Right ventricle myocardium superior (tissue), 1 donor: ENCODE measurements around the gene KANSL1. TPM values are rescaled to one million over a fixed set of nuclear protein-coding genes. Genes with fewer than 3 reads are reported as not detected.
"Not testable (repeated sequence)": the region's sequence is repeated elsewhere in the genome, so short reads cannot be mapped to it uniquely, and the experiment has no call there.

Experiments
- ATAC-seq: fragments of 200-7000 bp; cut with Tn5 transposase; one replicate; pipeline ENCODE4 v1.9.1; 2020; ENCODE audit warnings: mild to moderate bottlenecking; ENCODE audit not compliant: poor library complexity
- DNase-seq: peaks from one replicate; pipeline ENCODE4 v3.0.0-alpha.2; 2020
- intact Hi-C: fragments of 100-400 bp; cut with DNase I; formaldehyde crosslinking; loops from one replicate; pipeline ENCODE4 v1.11.2; 2022
- total RNA-seq: library from RNA; stranded (reverse); fragmentation: NEBNext Ultra II Directional; extraction: Animal tissue kit (Norgen Biotek cat#: 25700); gene quantifications from one replicate; pipeline ENCODE4 v1.2.1, GENCODE V29; 2021
- donor health status: DM: no; HTN: yes; CAD: no; lungs with severe emphysema.

KANSL1 gene
- total RNA-seq, 1 donor from 2014 or later = 25.1 TPM

DNA sequence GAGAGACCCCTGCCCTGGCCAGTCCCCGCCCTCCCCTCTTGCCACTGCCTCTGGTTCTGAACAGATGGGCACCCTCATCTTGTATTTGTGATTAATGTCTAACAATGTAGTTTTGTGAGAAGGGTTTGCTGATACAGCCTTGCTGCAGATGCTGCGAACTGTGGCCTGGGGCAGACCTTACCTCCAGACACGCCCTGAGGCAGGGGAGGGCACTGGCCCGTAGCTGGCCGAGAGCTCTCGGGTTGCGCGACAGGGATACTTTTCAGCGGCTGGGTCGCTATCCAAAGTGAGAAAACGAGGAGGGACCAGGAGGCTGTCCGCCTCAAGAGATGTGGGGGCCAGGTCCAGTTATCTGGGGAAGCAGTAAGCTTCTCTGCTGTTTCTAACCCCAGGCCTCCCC lies 172.2 kb downstream of the KANSL1 start:
- DNase-seq (no peak), ATAC-seq (no peak)
- intact Hi-C loops = no loop called here

DNA sequence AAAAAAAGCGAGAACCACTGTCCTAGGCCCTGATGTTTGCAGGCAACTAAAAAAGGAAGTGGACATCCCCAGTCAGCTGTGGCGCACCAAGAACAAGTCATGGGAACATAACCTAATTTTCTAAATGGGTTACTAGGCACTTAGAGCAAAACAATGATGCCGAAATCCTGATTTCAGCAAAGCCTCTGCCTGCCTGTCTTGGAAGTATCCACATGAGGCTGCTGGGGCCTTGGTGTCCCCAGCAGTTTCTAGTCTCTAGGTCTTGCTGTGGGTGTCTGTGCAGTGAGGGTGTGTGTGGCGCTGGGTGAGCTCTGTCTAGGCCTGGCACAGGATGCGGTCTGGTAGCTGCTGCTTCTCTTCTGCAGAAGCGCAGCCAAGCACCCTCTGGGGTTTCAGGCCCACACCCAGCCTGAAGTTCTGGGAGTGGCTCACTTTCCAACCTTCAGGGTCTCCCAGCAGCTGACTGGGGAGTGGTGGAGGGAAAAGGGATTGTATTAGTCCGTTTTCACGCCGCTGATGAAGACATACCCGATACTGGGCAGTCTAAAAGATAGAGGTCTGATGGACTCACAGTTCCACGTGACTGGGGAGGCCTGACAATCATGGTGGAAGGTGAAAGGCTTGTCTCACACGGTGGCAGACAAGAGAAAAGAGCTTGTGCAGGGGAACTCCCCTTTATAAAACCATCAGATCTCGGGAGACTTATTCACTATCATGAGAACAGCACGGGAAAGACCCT lies 173.0 kb downstream of the KANSL1 start:
- intact Hi-C loops = no loop called here

DNA sequence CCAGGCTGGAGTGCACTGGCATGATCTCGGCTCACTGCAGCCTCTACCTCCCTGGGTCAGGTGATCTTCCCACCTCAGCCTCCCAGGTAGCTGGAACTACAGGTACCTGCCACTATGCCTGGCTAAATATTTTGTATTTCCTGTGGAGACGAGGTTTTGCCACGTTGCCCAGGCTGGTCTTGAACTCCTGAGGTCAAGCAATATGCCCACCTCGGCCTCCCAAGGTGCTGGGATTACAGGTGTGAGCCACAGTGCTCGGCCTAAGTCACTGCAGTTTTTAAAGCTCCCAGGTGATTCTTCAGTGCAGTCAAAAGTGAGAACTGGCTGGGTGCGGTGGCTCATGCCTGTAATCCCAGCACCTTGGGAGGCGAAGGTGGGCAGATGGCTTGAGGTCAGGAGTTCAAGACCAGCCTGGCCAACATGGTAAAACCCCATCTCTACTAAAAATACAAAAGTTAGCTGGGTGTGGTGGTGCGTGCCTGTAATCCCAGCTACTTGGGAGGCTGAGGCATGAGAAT lies 173.8 kb downstream of the KANSL1 start:
- DNase-seq, ATAC-seq, intact Hi-C loops: not testable (repeated sequence)

More for the DNA sequence above, 173.0 kb downstream of the KANSL1 start:
- peak; percentile 46 for ATAC-seq
- no peak for DNase-seq

DNA sequence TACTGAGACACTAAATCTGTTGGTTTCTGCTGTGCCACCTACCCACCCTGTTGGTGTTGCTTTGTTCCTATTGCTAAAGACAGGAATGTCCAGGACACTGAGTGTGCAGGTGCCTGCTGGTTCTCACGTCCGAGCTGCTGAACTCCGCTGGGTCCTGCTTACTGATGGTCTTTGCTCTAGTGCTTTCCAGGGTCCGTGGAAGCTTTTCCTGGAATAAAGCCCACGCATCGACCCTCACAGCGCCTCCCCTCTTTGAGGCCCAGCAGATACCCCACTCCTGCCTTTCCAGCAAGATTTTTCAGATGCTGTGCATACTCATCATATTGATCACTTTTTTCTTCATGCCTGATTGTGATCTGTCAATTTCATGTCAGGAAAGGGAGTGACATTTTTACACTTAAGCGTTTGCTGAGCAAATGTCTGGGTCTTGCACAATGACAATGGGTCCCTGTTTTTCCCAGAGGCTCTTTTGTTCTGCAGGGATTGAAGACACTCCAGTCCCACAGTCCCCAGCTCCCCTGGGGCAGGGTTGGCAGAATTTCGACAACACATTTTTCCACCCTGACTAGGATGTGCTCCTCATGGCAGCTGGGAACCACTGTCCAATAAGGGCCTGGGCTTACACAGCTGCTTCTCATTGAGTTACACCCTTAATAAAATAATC lies 179.6 kb downstream of the KANSL1 start:
- intact Hi-C loops = no loop called here
- DNase-seq (no peak), ATAC-seq (no peak)

DNA sequence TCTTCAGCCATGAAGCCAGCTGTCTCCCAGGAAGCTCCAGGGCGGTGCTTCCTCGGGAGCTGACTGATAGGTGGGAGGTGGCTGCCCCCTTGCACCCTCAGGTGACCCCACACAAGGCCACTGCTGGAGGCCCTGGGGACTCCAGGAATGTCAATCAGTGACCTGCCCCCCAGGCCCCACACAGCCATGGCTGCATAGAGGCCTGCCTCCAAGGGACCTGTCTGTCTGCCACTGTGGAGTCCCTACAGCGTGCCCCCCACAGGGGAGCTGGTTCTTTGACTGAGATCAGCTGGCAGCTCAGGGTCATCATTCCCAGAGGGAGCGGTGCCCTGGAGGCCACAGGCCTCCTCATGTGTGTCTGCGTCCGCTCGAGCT lies 180.1 kb downstream of the KANSL1 start:
- intact Hi-C loops = no loop called here
- DNase-seq (no peak), ATAC-seq (no peak)

DNA sequence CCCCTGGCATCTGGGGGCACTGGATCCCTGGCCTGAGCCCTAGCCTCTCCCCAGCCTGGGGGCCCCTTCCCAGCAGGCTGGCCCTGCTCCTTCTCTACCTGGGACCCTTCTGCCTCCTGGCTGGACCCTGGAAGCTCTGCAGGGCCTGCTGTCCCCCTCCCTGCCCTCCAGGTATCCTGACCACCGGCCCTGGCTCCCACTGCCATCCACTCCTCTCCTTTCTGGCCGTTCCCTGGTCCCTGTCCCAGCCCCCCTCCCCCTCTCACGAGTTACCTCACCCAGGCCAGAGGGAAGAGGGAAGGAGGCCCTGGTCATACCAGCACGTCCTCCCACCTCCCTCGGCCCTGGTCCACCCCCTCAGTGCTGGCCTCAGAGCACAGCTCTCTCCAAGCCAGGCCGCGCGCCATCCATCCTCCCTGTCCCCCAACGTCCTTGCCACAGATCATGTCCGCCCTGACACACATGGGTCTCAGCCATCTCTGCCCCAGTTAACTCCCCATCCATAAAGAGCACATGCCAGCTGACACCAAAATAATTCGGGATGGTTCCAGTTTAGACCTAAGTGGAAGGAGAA lies 180.6 kb downstream of the KANSL1 start:
- intact Hi-C loops = no loop called here
- DNase-seq (no peak), ATAC-seq (no peak)

DNA sequence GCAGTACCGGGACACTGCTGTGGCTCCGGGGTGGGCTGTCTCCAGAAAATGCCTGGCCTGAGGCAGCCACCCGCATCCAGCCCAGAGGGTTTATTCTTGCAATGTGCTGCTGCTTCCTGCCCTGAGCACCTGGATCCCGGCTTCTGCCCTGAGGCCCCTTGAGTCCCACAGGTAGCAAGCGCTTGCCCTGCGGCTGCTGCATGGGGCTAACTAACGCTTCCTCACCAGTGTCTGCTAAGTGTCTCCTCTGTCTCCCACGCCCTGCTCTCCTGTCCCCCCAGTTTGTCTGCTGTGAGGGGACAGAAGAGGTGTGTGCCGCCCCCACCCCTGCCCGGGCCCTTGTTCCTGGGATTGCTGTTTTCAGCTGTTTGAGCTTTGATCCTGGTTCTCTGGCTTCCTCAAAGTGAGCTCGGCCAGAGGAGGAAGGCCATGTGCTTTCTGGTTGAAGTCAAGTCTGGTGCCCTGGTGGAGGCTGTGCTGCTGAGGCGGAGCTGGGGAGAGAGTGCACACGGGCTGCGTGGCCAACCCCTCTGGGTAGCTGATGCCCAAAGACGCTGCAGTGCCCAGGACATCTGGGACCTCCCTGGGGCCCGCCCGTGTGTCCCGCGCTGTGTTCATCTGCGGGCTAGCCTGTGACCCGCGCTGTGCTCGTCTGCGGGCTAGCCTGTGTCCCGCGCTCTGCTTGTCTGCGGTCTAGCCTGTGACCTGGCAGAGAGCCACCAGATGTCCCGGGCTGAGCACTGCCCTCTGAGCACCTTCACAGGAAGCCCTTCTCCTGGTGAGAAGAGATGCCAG lies 181.3 kb downstream of the KANSL1 start:
- no peak for ATAC-seq
- intact Hi-C loops = no loop called here
- no peak for DNase-seq

DNA sequence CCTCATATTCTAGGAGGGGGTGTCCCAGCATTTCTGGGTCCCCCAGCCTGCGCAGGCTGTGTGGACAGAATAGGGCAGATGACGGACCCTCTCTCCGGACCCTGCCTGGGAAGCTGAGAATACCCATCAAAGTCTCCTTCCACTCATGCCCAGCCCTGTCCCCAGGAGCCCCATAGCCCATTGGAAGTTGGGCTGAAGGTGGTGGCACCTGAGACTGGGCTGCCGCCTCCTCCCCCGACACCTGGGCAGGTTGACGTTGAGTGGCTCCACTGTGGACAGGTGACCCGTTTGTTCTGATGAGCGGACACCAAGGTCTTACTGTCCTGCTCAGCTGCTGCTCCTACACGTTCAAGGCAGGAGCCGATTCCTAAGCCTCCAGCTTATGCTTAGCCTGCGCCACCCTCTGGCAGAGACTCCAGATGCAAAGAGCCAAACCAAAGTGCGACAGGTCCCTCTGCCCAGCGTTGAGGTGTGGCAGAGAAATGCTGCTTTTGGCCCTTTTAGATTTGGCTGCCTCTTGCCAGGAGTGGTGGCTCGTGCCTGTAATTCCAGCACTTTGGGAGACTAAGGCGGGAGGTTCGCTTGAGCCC lies 182.5 kb downstream of the KANSL1 start:
- DNase-seq = no peak
- intact Hi-C loops = no loop called here
- no peak for ATAC-seq

DNA sequence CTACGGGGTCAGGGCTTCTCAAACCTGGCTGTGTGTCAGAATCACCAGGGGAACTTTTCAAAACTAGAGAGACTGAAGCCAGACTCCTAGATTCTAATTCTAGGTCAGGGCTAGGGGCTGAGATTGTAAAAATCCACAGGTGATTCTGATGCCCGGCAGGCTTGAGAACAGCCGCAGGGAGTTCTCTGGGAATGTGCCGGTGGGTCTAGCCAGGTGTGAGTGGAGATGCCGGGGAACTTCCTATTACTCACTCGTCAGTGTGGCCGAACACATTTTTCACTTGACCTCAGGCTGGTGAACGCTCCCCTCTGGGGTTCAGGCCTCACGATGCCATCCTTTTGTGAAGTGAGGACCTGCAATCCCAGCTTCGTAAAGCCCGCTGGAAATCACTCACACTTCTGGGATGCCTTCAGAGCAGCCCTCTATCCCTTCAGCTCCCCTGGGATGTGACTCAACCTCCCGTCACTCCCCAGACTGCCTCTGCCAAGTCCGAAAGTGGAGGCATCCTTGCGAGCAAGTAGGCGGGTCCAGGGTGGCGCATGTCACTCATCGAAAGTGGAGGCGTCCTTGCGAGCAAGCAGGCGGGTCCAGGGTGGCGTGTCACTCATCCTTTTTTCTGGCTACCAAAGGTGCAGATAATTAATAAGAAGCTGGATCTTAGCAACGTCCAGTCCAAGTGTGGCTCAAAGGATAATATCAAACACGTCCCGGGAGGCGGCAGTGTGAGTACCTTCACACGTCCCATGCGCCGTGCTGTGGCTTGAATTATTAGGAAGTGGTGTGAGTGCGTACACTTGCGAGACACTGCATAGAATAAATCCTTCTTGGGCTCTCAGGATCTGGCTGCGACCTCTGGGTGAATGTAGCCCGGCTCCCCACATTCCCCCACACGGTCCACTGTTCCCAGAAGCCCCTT lies 183.3 kb downstream of the KANSL1 start:
- DNase-seq (no peak), ATAC-seq (no peak)
- intact Hi-C loops = loop anchor here (10.0 kb wide), 1 partner anchor 275 kb away; no protein-coding TSS in a partner anchor

DNA sequence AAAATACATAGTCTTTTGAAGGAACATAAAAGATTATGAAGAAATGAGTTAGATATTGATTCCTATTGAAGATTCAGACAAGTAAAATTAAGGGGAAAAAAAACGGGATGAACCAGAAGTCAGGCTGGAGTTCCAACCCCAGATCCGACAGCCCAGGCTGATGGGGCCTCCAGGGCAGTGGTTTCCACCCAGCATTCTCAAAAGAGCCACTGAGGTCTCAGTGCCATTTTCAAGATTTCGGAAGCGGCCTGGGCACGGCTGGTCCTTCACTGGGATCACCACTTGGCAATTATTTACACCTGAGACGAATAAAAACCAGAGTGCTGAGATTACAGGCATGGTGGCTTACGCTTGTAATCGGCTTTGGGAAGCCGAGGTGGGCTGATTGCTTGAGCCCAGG lies 184.6 kb downstream of the KANSL1 start:
- no peak for DNase-seq
- intact Hi-C loops = loop anchor here (10.0 kb wide), 1 partner anchor 276 kb away; no protein-coding TSS in a partner anchor
- no peak for ATAC-seq

DNA sequence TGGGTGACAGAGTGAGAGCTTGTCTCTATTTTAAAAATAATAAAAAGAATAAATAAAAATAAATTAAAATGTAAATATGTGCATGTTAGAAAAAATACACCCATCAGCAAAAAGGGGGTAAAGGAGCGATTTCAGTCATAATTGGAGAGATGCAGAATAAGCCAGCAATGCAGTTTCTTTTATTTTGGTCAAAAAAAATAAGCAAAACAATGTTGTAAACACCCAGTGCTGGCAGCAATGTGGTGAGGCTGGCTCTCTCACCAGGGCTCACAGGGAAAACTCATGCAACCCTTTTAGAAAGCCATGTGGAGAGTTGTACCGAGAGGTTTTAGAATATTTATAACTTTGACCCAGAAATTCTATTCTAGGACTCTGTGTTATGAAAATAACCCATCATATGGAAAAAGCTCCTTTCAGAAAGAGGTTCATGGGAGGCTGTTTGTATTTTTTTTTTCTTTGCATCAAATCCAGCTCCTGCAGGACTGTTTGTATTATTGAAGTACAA lies 185.7 kb downstream of the KANSL1 start:
- ATAC-seq (no peak), DNase-seq (no peak)
- intact Hi-C loops = loop anchor here (10.0 kb wide), 1 partner anchor 277 kb away; no protein-coding TSS in a partner anchor

DNA sequence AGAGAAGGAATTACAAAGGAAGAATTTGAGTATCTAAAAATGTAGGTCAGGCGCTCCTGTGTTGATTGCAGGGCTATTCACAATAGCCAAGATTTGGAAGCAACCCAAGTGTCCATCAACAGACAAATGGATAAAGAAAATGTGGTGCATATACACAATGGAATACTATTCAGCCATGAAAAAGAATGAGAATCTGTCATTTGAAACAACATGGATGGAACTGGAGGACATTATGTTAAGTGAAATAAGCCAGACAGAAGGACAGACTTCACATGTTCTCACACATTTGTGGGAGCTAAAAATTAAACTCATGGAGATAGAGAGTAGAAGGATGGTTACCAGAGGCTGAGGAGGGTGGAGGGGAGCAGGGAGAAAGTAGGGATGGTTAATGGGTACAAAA lies 187.1 kb downstream of the KANSL1 start:
- intact Hi-C loops = loop anchor here (10.0 kb wide), 1 partner anchor 279 kb away; no protein-coding TSS in a partner anchor
- ATAC-seq, DNase-seq: not testable (repeated sequence)

DNA sequence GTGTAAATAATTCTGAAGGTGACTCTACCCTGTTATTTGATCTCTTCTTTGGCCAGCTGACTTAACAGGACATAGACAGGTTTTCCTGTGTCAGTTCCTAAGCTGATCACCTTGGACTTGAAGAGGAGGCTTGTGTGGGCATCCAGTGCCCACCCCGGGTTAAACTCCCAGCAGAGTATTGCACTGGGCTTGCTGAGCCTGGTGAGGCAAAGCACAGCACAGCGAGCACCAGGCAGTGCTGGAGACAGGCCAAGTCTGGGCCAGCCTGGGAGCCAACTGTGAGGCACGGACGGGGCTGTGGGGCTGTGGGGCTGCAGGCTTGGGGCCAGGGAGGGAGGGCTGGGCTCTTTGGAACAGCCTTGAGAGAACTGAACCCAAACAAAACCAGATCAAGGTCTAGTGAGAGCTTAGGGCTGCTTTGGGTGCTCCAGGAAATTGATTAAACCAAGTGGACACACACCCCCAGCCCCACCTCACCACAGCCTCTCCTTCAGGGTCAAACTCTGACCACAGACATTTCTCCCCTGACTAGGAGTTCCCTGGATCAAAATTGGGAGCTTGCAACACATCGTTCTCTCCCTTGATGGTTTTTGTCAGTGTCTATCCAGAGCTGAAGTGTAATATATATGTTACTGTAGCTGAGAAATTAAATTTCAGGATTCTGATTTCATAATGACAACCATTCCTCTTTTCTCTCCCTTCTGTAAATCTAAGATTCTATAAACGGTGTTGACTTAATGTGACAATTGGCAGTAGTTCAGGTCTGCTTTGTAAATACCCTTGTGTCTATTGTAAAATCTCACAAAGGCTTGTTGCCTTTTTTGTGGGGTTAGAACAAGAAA lies 189.1 kb downstream of the KANSL1 start:
- DNase-seq (peak; percentile 71), ATAC-seq (peak; percentile 62)
- intact Hi-C loops = loop anchor here (5.0 to 10.0 kb wide), 2 partner anchors 208 to 281 kb away; no protein-coding TSS in a partner anchor

DNA sequence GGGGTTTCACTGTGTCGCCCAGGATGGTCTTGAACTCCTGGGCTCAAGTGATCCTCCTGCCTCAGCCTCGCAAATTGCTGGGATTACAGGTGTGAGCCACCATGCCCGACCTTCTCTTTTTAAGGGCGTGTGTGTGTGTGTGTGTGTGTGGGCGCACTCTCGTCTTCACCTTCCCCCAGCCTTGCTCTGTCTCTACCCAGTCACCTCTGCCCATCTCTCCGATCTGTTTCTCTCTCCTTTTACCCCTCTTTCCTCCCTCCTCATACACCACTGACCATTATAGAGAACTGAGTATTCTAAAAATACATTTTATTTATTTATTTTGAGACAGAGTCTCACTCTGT lies 190.3 kb downstream of the KANSL1 start:
- ATAC-seq (no peak), DNase-seq (no peak)
- intact Hi-C loops = loop anchor here (5.0 to 10.0 kb wide), 2 partner anchors 209 to 282 kb away; no protein-coding TSS in a partner anchor

DNA sequence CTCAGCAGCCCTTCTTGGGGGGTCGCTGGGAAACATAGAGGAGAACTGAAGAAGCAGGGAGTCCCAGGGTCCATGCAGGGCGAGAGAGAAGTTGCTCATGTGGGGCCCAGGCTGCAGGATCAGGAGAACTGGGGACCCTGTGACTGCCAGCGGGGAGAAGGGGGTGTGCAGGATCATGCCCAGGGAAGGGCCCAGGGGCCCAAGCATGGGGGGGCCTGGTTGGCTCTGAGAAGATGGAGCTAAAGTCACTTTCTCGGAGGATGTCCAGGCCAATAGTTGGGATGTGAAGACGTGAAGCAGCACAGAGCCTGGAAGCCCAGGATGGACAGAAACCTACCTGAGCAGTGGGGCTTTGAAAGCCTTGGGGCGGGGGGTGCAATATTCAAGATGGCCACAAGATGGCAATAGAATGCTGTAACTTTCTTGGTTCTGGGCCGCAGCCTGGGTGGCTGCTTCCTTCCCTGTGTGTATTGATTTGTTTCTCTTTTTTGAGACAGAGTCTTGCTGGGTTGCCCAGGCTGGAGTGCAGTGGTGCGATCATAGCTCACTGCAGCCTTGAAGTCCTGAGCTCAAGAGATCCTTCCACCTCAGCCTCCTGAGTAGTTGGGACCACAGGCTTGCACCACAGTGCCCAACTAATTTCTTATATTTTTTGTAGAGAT lies 190.8 kb downstream of the KANSL1 start:
- intact Hi-C loops = loop anchor here (5.0 to 10.0 kb wide), 2 partner anchors 210 to 282 kb away; no protein-coding TSS in a partner anchor
- peak; percentile 91 for ATAC-seq
- peak; percentile 72 for DNase-seq
